GM12864 (cell line): ENCODE measurements around the gene SUSD4.

Experiments used
- DNase-seq: peaks from one replicate; pipeline ENCODE4 v3.0.0-alpha.2; 2011; ENCODE audit warnings: low read depth
- H3K4me3 ChIP-seq: 2 replicates; pipeline ENCODE4 v1.5.1; 2011; ENCODE audit warnings: mild to moderate bottlenecking, low read depth, low read length, control low read depth
- TF ChIP-seq, protein P1 (sequence below): IDR thresholded peaks from 2 replicates; pipeline ENCODE4 v1.5.1; 2011; ENCODE audit warnings: low read depth, mild to moderate bottlenecking, moderate library complexity, low read length, control low read depth, inconsistent platforms; ENCODE audit errors: missing control alignments

Gene SUSD4

DNA sequence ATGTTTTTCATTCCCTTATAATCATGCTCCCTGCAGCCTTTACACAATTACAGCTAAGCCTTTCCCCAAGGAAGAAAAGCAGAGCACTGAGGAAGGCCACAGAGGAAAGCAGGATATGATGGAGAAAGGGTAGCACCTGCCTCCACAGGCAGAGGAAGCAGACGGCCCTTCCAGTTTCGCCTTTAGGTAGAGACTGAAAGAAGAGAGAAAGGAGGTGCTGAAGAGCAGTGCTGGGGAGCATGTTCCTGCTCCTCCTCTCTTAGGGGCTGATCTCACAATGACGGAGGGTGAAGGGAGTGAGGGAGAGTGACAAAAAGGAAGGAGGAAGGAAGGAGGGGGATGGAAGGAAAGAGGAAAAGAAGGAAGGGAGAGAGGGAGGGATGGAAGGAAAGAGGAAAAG lies 41.1 kb downstream of the SUSD4 start:
- no peak overlapping the region for H3K4me3 ChIP-seq
- TF ChIP-seq, protein P1, sequence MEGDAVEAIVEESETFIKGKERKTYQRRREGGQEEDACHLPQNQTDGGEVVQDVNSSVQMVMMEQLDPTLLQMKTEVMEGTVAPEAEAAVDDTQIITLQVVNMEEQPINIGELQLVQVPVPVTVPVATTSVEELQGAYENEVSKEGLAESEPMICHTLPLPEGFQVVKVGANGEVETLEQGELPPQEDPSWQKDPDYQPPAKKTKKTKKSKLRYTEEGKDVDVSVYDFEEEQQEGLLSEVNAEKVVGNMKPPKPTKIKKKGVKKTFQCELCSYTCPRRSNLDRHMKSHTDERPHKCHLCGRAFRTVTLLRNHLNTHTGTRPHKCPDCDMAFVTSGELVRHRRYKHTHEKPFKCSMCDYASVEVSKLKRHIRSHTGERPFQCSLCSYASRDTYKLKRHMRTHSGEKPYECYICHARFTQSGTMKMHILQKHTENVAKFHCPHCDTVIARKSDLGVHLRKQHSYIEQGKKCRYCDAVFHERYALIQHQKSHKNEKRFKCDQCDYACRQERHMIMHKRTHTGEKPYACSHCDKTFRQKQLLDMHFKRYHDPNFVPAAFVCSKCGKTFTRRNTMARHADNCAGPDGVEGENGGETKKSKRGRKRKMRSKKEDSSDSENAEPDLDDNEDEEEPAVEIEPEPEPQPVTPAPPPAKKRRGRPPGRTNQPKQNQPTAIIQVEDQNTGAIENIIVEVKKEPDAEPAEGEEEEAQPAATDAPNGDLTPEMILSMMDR, result no peak
- DNase-seq, result no peak

DNA sequence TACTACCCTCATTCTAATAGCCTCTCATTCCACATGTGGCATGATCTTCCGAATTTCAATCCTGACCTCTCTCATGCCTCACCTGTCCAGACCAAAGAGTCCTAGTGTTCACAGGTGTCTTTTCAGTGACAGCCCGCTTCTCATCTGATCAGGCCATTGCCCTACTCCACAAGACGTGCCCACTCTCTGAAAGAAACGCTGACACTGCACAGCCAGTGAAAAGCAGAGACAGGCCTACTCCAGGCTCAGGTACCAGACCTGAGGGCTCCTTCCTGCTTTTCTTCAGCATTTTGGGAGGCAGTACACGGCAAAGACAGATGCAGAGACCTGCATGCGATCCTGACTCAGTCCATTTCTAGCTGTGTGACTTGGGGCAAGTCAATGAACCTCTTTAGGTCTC lies 43.0 kb downstream of the SUSD4 start:
- H3K4me3 ChIP-seq, result no peak overlapping the region
- DNase-seq, result no peak
- TF ChIP-seq, protein P1, result no peak

DNA sequence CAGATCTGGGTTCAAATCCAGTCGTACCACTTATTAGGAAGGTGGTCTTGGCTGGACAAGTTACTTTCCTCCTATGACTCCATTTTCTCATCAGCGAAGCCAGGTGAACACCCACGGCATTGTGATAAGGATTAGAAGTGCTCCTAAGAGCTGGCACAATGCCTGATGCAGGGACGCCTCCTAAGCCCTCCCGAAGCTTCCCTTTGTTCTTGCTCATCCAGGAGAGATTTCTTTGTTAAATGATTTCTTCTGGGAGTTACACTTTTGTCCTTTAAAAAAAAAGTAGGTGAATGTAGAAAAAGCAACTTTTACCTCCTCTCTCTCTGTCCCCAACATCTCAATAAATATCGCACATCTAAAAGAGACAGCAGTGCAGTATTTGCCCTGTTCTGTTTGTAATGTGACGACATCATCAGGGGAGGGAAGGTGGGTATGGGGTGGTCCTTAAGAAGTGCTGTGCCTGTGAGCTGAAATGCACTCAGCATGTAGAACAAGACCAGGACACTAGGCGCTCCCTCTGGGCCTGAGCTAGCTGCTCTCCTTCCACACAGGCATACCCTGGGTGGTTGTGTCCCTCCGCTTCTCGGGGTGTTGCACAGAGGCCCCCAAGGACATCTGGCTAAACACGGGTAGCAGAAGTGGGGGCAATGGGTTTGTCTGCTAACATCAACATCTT lies 43.9 kb downstream of the SUSD4 start:
- TF ChIP-seq, protein P1, result no peak
- H3K4me3 ChIP-seq, result no peak overlapping the region
- no peak for DNase-seq

DNA sequence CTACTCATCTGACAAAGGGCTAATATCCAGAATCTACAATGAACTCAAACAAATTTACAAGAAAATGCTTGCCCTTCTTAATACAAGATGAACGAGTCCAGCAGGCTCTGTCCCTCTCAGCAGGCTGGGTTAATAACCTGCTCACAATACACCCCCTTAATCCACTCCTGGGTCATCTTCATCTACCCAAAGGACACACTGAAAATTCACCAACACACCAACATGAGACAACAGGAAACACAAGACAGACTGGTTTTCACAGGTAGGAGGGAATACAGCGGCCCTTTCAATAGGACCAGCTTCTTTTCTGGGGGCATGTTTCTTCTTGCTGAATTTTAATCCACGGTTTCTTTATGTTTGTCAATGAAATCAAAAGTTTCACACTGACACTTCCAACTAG lies 44.6 kb downstream of the SUSD4 start:
- no peak for DNase-seq
- no peak overlapping the region for H3K4me3 ChIP-seq
- TF ChIP-seq, protein P1, result no peak

DNA sequence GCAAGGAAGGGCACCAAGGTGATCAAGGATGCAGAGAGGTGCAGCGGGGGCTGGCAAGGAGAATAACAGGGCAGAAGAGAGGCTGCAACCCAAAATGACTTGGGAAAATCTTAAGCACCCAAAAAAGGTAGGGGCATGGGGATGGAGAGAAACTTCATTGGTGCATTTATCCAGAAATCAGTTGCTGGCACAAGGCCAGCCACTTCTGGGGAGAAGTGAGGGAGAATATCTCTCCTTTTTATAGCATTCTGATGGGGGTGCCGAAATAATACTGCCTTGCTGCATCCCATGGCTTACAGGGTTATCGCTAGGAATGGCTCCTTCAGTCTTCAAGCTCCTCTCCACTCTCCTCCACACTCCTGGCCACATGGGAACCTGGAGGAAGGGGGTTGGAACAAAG lies 47.9 kb downstream of the SUSD4 start:
- DNase-seq, result no peak
- no peak overlapping the region for H3K4me3 ChIP-seq
- TF ChIP-seq, protein P1, result no peak

DNA sequence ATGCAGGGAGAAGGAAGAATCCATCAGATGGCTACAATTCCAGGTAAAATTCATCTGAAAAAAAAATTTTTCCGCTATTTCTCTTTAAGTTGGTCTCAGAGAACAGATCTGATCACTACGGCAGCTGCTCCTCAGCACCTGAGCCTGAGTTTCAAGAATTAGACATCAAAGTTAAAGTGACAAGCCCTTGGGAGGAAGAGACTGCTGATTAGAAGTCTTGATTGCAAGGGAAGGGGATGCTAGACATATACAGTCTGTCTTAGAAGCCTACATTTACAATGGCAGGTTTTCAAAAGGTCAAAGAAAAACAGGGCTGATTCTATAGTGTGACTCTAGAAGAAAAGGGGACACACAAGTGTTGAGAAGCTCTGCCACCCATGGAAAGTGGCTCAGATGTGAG lies 48.3 kb downstream of the SUSD4 start:
- no peak for DNase-seq
- TF ChIP-seq, protein P1, result no peak
- H3K4me3 ChIP-seq, result no peak overlapping the region

DNA sequence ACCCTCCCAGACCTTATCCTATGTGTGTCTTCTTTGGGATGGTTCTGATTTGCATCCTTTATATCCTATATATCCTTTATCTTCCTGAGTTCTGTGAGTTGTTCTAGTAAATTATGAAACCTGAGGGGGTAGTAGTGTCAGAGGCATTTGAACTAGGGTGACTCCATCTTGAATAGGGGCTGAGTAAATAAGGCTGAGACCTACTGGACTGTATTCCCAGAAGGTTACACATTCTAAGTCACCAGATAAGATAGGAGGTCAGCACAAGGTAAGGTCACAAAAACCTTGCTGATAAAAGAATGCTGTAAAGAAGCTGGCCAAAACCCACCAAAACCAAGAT lies 50.6 kb downstream of the SUSD4 start:
- TF ChIP-seq, protein P1, result no peak
- no peak overlapping the region for H3K4me3 ChIP-seq
- DNase-seq, result no peak
